AG09309 (cell line): ENCODE measurements around the gene IFNA21.
"Not testable (repeated sequence)": the region's sequence is repeated elsewhere in the genome, so short reads cannot be mapped to it uniquely, and the experiment has no call there.

Experiments used
- DNase-seq: peaks from one replicate; pipeline ENCODE4 v3.0.0-alpha.2; 2010; ENCODE audit warnings: low read depth
- H3K4me3 ChIP-seq: 2 replicates; pipeline ENCODE4 v1.5.1; 2011; ENCODE audit warnings: mild to moderate bottlenecking, low read depth, low read length, moderate library complexity; ENCODE audit not compliant: control insufficient read depth
- TF ChIP-seq, protein P1 (sequence below): IDR thresholded peaks from 2 replicates; pipeline ENCODE4 v1.5.1; 2011; ENCODE audit warnings: mild to moderate bottlenecking, low read depth, low read length, inconsistent platforms; ENCODE audit not compliant: insufficient read depth, control insufficient read depth; ENCODE audit errors: missing control alignments

IFNA21 gene

DNA sequence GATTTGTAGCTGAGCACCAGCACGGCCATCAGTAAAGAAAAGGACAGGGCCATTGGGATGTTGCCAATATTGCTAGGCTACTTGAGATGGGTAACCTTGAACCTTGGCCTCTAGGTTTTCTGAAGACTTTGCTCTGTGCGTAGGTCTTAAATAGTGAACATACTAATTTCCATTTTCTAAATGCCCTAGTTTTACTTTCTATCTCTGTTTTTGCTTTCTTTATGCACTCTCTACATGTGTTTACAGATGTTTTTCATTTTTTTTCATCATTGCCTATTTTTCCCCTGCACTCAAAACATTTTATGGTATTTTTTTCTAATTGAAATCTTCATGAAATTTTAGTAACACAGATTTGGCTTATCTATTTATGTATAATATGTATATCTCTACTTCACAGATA lies at the start of gene IFNA21:
Gene IFNA21 (minus strand): TSS at position 101 of the 400 bp plus-strand sequence. CDS start 48 bp downstream, at position 53.
- DNase-seq, H3K4me3 ChIP-seq: not testable (repeated sequence)

GRCh38 chr9:21213411-21214326 lies 47.2 kb upstream of the IFNA21 start:
- TF ChIP-seq, protein P1, sequence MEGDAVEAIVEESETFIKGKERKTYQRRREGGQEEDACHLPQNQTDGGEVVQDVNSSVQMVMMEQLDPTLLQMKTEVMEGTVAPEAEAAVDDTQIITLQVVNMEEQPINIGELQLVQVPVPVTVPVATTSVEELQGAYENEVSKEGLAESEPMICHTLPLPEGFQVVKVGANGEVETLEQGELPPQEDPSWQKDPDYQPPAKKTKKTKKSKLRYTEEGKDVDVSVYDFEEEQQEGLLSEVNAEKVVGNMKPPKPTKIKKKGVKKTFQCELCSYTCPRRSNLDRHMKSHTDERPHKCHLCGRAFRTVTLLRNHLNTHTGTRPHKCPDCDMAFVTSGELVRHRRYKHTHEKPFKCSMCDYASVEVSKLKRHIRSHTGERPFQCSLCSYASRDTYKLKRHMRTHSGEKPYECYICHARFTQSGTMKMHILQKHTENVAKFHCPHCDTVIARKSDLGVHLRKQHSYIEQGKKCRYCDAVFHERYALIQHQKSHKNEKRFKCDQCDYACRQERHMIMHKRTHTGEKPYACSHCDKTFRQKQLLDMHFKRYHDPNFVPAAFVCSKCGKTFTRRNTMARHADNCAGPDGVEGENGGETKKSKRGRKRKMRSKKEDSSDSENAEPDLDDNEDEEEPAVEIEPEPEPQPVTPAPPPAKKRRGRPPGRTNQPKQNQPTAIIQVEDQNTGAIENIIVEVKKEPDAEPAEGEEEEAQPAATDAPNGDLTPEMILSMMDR: peak; percentile 38
- not testable (repeated sequence) for H3K4me3 ChIP-seq, DNase-seq

DNA sequence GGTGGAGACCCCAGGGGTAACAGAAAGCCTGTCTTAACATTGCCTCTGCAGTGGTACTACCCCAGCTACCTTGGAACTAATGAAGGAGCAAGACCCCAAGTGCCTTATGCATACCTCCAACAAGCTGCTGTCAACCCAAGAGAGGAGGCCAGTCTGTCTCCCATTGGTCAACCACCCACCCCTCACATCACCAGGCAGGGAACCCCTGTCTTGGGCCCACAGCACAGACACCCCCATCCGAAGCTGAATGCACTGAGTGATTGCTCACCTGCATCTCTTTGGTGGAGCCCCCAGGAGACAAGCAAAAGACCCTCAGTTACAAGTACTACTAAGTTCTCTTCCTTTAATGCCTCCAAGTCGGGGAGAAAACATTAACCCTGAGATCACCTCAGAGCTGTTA lies 45.7 kb upstream of the IFNA21 start:
- not testable (repeated sequence) for DNase-seq, H3K4me3 ChIP-seq

GRCh38 chr9:21210782-21211181 lies 44.3 kb upstream of the IFNA21 start:
- H3K4me3 ChIP-seq, DNase-seq: not testable (repeated sequence)

GRCh38 chr9:21210311-21210710 lies 43.9 kb upstream of the IFNA21 start:
- H3K4me3 ChIP-seq: no peak overlapping the region
- TF ChIP-seq, protein P1: no peak
- no peak for DNase-seq

GRCh38 chr9:21207043-21207442 lies 40.6 kb upstream of the IFNA21 start, which contains the start of gene IFNA10:
TSS of gene IFNA10 (minus strand) at chr9:21207143. CDS start at chr9:21207097, 46 bp downstream.
- H3K4me3 ChIP-seq, DNase-seq: not testable (repeated sequence)

DNA sequence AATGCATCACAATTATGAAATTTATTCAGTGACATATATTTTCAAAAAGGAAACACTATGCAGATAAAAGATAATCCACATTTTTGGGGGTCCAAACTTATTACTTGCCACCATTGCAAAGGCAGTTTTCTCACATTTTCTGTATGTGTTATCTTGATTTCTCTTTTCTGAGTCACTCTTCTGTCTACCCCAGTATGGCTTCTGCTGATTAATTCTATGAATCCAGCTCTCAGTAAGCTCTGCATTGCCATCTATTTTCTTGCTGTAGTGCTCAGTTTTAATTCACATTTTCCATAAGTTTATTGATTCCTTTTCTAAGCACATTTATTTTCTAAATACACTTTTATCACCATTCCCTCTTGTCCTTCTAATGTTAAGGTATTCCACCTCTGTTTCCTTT lies 38.7 kb upstream of the IFNA21 start:
- DNase-seq: no peak
- TF ChIP-seq, protein P1: no peak

DNA sequence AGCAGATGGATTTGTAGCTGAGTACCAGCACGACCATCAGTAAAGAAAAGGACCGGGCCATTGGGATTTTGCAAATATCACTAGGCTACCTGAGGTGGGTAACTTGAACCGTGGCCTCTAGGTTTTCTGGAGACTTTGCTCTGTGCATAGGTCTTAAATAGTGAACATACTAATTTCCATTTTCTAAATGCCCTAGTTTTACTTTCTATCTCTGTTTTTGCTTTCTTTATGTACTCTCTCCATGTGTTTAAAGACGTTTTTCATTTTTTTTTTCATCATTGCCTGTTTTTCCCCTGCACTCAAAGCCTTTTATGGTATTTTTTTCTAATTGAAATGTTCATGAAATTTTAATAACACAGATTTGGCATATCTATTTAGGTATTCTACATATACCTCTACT lies 35.6 kb upstream of the IFNA21 start, which contains the start of gene IFNA7:
Gene IFNA7 (minus strand): TSS at position 101 of the 400 bp plus-strand sequence. CDS start 40 bp downstream, at position 61.
- DNase-seq, H3K4me3 ChIP-seq: not testable (repeated sequence)

More for the DNA sequence above, 38.7 kb upstream of the IFNA21 start:
- no peak overlapping the region for H3K4me3 ChIP-seq

- DNase-seq, H3K4me3 ChIP-seq: not testable (repeated sequence)
- TF ChIP-seq, protein P1: peak; percentile 53
Observed at GRCh38 chr9:21194867-21195776, 28.7 kb upstream of the IFNA21 start.

GRCh38 chr9:21187487-21187886 lies 21.0 kb upstream of the IFNA21 start, which contains the start of gene IFNA4:
TSS of gene IFNA4 (minus strand) at chr9:21187587. CDS start at chr9:21187531, 56 bp downstream.
- not testable (repeated sequence) for DNase-seq, H3K4me3 ChIP-seq
